ENCODE data around the gene BBS1. TPM values are rescaled to one million over a fixed set of nuclear protein-coding genes. Genes with fewer than 3 reads are reported as not detected.

BBS1 gene
- total RNA-seq, 2 donors from 2014 or later = 90.3 to 114 TPM

DNA sequence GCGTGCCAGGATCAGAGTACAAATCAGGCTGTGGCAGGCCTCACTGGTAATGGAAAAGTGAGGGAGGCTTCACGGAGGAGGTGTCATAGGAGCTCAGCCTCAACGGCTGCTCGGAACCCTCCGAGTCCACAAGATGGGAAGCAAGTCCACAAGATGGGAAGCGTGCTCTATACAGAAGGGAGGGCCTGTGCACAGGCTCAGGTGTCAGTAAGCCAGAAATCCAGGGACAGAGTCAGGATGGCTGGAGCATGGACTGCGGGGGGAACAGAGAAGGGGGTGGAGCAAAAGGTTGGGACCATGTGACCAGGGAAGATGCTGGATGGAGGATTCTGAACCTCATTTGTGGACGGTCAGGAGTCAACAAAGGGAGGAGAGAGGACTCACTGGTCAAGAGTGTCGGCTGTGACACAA lies 33.6 kb upstream of the BBS1 start:
- TF ChIP-seq, protein P1, sequence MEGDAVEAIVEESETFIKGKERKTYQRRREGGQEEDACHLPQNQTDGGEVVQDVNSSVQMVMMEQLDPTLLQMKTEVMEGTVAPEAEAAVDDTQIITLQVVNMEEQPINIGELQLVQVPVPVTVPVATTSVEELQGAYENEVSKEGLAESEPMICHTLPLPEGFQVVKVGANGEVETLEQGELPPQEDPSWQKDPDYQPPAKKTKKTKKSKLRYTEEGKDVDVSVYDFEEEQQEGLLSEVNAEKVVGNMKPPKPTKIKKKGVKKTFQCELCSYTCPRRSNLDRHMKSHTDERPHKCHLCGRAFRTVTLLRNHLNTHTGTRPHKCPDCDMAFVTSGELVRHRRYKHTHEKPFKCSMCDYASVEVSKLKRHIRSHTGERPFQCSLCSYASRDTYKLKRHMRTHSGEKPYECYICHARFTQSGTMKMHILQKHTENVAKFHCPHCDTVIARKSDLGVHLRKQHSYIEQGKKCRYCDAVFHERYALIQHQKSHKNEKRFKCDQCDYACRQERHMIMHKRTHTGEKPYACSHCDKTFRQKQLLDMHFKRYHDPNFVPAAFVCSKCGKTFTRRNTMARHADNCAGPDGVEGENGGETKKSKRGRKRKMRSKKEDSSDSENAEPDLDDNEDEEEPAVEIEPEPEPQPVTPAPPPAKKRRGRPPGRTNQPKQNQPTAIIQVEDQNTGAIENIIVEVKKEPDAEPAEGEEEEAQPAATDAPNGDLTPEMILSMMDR (IDR thresholded peaks at IDR 0.05) = no peak
- DNase-seq (ENCODE audit: low spot score) = no peak
- no peak for ATAC-seq (ENCODE audit: insufficient number of reproducible peaks, low FRiP score, low read depth)
- Histone ChIP-seq H3K4me1 (ENCODE audit: control insufficient read depth in 1 of 2, low read depth in 2 of 2) (peaks cover 8 to 18% of the 10 kb centered on the region in 2 donors), H3K27ac (no peak overlapping the region), H3K9me3 (no peaks in the 10 kb centered on the region), H3K4me3 (no peak overlapping the region), H3K36me3 (peaks cover 24% of the 10 kb centered on the region), H3K27me3 (replicated peaks; ENCODE audit: insufficient read depth) (no peaks in the 10 kb centered on the region)

DNA sequence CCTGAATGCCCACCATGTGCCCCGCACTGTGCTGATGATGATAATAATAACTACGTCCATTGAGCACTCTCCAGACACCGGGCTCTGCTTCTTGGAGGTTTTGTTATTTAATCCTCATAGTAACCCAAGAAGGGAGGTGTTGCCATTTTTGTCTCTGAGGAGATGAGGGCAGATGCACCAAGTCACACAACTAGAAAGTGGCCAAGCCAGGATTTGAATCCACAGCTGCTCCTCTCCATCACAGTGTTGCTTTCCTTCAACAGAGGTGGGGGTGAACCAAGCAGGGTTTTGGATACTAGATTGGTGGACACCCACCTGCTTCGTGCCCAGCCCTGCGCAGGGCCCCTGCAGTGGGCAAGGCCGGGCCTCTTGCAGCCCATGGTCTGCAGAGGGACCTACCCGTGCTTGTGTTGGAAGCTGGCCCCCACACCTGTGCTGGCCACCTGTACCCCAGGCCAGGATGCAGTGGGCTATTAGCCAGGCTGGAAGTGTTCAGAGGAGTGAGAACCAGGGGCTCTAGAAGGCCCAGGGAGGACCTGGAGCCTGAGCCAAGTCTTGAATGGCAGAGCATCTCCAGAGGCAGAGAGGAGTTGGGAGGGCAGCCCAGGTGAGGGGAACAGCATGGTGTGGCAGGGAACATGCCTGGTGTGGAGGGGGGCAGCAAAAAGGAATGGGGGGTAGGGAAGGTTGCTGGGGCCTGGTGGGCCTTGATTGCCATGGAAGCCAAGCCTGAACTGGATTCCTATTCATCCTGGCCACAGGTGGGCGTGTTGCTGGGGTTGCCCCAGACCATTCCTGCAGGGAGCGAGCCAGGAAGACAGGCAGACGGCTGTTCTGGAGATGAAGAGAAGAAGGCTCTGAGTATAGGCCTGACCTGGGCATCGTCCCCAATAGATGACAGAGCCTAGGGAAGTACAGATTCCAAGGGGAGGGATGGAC lies 32.9 kb upstream of the BBS1 start:
- Histone ChIP-seq H3K4me3 (no peak overlapping the region), H3K27ac (no peak overlapping the region), H3K36me3 (peaks cover 18% of the 10 kb centered on the region), H3K9me3 (no peaks in the 10 kb centered on the region), H3K27me3 (replicated peaks; ENCODE audit: insufficient read depth) (no peaks in the 10 kb centered on the region), H3K4me1 (ENCODE audit: control insufficient read depth in 1 of 2, low read depth in 2 of 2) (peaks cover 8 to 18% of the 10 kb centered on the region in 2 donors)
- TF ChIP-seq, protein P1 (IDR thresholded peaks at IDR 0.05) = no peak
- DNase-seq (ENCODE audit: low spot score) (no peak), ATAC-seq (ENCODE audit: insufficient number of reproducible peaks, low FRiP score, low read depth) (no peak)

DNA sequence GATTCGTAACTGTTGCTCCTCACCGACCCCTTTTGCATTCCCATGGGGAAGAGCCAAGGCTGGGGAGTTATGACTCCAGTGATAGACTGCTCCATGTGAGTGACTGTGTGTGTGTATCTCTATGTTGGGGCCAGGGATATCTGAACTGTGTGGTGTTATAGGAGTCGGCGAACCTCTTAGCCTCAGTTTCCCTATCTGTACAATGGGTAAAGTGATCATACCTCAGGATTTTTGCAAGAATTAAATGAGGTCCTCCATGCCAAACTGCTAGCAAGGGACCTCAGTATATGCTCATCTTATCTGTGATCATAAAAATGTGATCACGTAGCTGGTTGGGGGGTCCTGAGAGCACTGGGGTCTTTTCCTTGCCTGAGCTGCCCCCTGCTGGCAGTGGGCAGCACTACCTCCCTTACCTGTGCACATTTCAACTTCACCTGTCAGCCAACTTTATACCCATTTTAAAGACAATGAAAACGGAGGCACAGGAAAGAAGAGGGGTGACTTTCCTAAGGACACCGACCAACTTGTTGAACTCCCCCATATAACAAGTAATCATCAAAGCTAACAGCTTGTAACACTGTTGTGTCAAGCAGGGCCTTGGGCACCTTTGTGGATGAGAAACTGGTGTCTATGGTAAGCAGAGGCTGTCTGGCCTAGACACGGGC lies 31.6 kb upstream of the BBS1 start:
- H3K9me3 ChIP-seq = no peaks in the 10 kb centered on the region
- TF ChIP-seq, protein P1 (IDR thresholded peaks at IDR 0.05) = peak; percentile 66
- peak overlapping the region; percentile 89 for H3K27ac ChIP-seq
- H3K4me3 ChIP-seq = peak overlapping the region; percentile 83
- ATAC-seq (ENCODE audit: insufficient number of reproducible peaks, low FRiP score, low read depth) (no peak), DNase-seq (ENCODE audit: low spot score) (no peak)
- peaks cover 8 to 18% of the 10 kb centered on the region in 2 donors for H3K4me1 ChIP-seq (ENCODE audit: control insufficient read depth in 1 of 2, low read depth in 2 of 2)
- no peaks in the 10 kb centered on the region for H3K27me3 ChIP-seq (replicated peaks; ENCODE audit: insufficient read depth)
- peaks cover 5% of the 10 kb centered on the region for H3K36me3 ChIP-seq

DNA sequence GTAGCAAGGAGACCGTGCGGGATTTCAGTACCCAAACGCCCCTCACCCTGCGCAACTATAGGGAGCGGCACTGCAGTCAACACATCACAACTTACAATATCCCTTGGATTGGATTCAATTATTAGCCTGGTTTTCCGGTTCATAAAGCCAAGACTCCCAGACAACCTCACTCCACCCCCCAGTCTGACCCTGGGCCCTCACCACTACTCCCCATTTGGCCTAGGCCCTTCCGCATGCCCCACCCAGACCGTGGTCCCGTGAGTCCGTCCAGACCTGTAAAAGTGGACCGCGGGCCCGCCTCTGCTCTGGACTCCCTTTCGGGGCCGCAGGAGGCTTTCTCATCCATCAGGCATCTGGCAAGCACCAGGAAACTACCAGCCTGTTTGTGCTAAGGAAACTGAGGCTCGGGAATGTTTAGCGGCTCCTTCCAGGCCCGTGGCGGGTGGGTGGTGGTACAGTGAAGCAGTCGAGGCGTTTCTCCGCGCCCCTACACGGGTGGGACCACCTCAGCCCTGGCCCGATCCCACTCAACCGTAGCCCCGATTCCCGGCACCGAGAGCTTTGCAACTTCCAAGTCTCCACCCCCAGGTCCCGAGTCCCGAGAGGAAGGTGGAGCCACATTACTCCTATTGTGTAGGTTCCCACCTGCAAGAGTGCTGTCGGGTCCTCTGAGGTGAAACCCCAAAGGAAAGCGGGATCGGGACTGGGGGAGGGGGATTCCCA lies 30.9 kb upstream of the BBS1 start:
- peak overlapping the region; percentile 83 for H3K4me3 ChIP-seq
- TF ChIP-seq, protein P1 (IDR thresholded peaks at IDR 0.05) = no peak
- no peak for DNase-seq (ENCODE audit: low spot score)
- H3K4me1 ChIP-seq (ENCODE audit: control insufficient read depth in 1 of 2, low read depth in 2 of 2) = peaks cover 8 to 18% of the 10 kb centered on the region in 2 donors
- H3K27ac ChIP-seq = peak overlapping the region; percentile 89
- no peaks in the 10 kb centered on the region for H3K9me3 ChIP-seq
- H3K36me3 ChIP-seq = no peaks in the 10 kb centered on the region
- H3K27me3 ChIP-seq (replicated peaks; ENCODE audit: insufficient read depth) = no peaks in the 10 kb centered on the region
- ATAC-seq (ENCODE audit: insufficient number of reproducible peaks, low FRiP score, low read depth) = peak; percentile 4

All from thoracic aorta (tissue), 2 donors.